DOHH2 (cell line): ENCODE data around the gene LBX1.

Experiments
- CTCF ChIP-seq: fragments of 200-600 bp; sonication (generic); IDR thresholded peaks from one replicate; pipeline ENCODE4 v1.5.1; 2014; ENCODE audit warnings: antibody characterized with exemption, mild to moderate bottlenecking, low read depth, low read length; ENCODE audit not compliant: poor library complexity, severe bottlenecking
- EZH2phosphoT487 ChIP-seq: fragments of 200-600 bp; sonication (generic); IDR thresholded peaks from 2 replicates; pipeline ENCODE4 v1.6.1; 2017; ENCODE audit warnings: borderline replicate concordance, mild to moderate bottlenecking, antibody characterized with exemption, low read length, moderate library complexity, mixed read lengths

DNA sequence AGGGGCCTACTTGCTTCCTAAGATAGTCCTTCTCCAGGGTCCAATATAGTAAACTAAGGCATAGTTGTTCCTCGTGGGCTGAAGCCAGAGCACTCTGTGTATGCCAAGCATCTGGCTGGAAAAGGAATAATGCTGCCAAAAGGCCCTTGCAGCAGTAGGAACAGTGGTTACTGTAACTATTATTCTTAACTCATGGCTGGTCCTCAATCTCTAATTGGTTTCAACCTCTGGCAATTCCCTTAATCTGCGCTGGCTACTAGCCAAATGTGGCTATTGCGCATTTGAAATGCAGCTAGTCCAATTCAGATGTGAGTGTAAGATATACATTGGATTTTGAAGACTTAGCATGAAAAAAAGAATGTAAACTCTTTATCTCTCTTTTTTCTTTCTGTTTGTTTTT, 27.8 kb upstream of the LBX1 start:
- no peak for TF ChIP-seq CTCF
- no peak for TF ChIP-seq EZH2phosphoT487
